Common myeloid progenitor, CD34-positive (primary cell): ENCODE data around the gene SEPHS1.
A peak's percentile ranks its signal among the peaks of the same experiment; 100 is the strongest.
"Not testable (repeated sequence)": the region's sequence is repeated elsewhere in the genome, so short reads cannot be mapped to it uniquely, and the experiment has no call there.

Experiments
- CTCF ChIA-PET: fragments of 350-600 bp; sonication (Branson Sonifier 250); formaldehyde crosslinking; loops from one replicate; lab custom pipeline; 2021; ENCODE audit warnings: antibody characterized with exemption; lab: Charles Lee
- POLR2A ChIA-PET: fragments of 350-600 bp; sonication (Branson Sonifier 250); formaldehyde crosslinking; loops from one replicate; lab custom pipeline; 2021; ENCODE audit warnings: antibody characterized with exemption; lab: Charles Lee
- DNase-seq, 3 donors: peaks; one replicate each; pipeline versions ENCODE4 v3.0.0 to v3.0.0-alpha.2; 2013
- H3K27ac ChIP-seq, 2 experiments: 1 replicate in 1 of 2; 2 replicates in 1 of 2; pipeline ENCODE4 v1.7.0; 2013; ENCODE audit warnings: inconsistent platforms in 2 of 2, low read length in 2 of 2, mild to moderate bottlenecking in 2 of 2, low read depth in 1 of 2, moderate library complexity in 1 of 2; ENCODE audit not compliant: severe bottlenecking in 2 of 2, insufficient read depth in 1 of 2, poor library complexity in 1 of 2
- H3K27me3 ChIP-seq, 5 experiments: replicated peaks in 2 of 5; 1 replicate in 3 of 5; 2 replicates in 2 of 5; pipeline versions ENCODE4 v1.6.1 to v1.7.0; 2013; ENCODE audit warnings: low read length in 4 of 5, mild to moderate bottlenecking in 2 of 5, moderate library complexity in 2 of 5, inconsistent platforms in 1 of 5; ENCODE audit not compliant: insufficient read depth in 5 of 5, control insufficient read depth in 4 of 5
- H3K36me3 ChIP-seq, 4 experiments: 1 replicate in 2 of 4; 2 replicates in 2 of 4; pipeline versions ENCODE4 v1.6.1 to v1.7.0; 2013; ENCODE audit warnings: low read length in 3 of 4, control low read depth in 1 of 4, mild to moderate bottlenecking in 1 of 4; ENCODE audit not compliant: control insufficient read depth in 4 of 4, insufficient read depth in 4 of 4
- H3K4me1 ChIP-seq, 4 experiments: 1 replicate in 3 of 4; 2 replicates in 1 of 4; pipeline versions ENCODE4 v1.6.1 to v1.7.1; 2013; ENCODE audit warnings: low read length in 3 of 4, mild to moderate bottlenecking in 3 of 4, control low read depth in 1 of 4, inconsistent platforms in 1 of 4, moderate library complexity in 1 of 4; ENCODE audit not compliant: control insufficient read depth in 4 of 4, insufficient read depth in 4 of 4; ENCODE audit errors: control extremely low read depth in 1 of 4
- H3K4me3 ChIP-seq, 7 experiments: 1 replicate in 4 of 7; 2 replicates in 3 of 7; pipeline versions ENCODE4 v1.5.1 to v1.7.0; 2013; ENCODE audit warnings: mild to moderate bottlenecking in 7 of 7, low read length in 6 of 7, moderate library complexity in 6 of 7, inconsistent platforms in 2 of 7, low read depth in 2 of 7, control low read depth in 1 of 7; ENCODE audit not compliant: insufficient read depth in 4 of 7, control insufficient read depth in 1 of 7; ENCODE audit errors: extremely low read depth in 1 of 7
- H3K9me3 ChIP-seq, 5 experiments: 1 replicate in 4 of 5; 2 replicates in 1 of 5; pipeline versions ENCODE4 v1.6.1 to v1.7.1; 2013; ENCODE audit warnings: low read length in 4 of 5, mild to moderate bottlenecking in 2 of 5, inconsistent platforms in 1 of 5, low read depth in 1 of 5, moderate library complexity in 1 of 5; ENCODE audit not compliant: control insufficient read depth in 4 of 5, insufficient read depth in 2 of 5; ENCODE audit errors: control extremely low read depth in 1 of 5
- WGBS: methylation state at CpG from one replicate; pipeline ENCODE4 v1.1.5; 2013; ENCODE audit not compliant: insufficient coverage; 5-methylcytosine and 5-hydroxymethylcytosine counted together

SEPHS1 gene

DNA sequence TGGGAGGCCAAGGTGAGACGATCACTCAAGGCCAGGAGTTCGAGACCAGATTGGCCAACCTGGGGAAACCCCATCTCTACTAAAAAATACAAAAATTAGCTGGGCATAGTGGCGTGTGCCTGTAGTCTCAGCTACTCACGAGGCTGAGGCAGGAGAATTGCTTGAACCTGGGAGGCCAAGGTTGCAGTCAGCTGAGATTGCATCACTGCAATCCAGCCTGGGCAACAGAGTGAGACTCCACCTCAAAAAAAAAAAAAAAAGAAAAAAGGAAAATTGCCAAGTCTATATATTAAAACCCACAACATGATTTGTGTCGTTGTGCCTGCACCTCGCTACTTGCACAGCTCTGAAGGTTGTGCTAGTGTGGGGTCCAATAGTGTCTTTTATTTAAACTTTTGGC lies 65.7 kb downstream of the SEPHS1 start:
- H3K4me1 ChIP-seq, H3K4me3 ChIP-seq, POLR2A ChIA-PET, CTCF ChIA-PET, H3K9me3 ChIP-seq, H3K27me3 ChIP-seq, DNase-seq, H3K27ac ChIP-seq: not testable (repeated sequence)
- H3K36me3 ChIP-seq = peaks cover 0 to 23% (median 4%) of the 10 kb centered on the region in 4 experiments
- no CpG with 5 or more reads among the region's 6 CpGs for WGBS

- Histone ChIP-seq H3K36me3 (peaks cover 0 to 15% (median 2%) of the 10 kb centered on the region in 4 experiments), H3K9me3 (no peaks in the 10 kb centered on the region), H3K4me1 (no peaks in the 10 kb centered on the region), H3K27me3 (no peaks in the 10 kb centered on the region), H3K4me3 (no peak overlapping the region), H3K27ac (no peak overlapping the region)
- DNase-seq = peak in 2 of 3 donors; percentile 10 to 23
- ChIA-PET CTCF (interaction anchor here (1.2 to 1.4 kb wide), 2 partner anchors 45 to 115 kb away, joined by 3 to 4 read pairs; no protein-coding TSS in a partner anchor), POLR2A (no interaction called here)
- no CpG with 5 or more reads among the region's 4 CpGs for whole genome bisulfite sequencing
Observed at GRCh38 chr10:13276749-13277365, 71.2 kb downstream of the SEPHS1 start.

- 100% methylated on average over 7 of the region's 11 CpGs for WGBS
- H3K27me3 ChIP-seq, DNase-seq, CTCF ChIA-PET, H3K4me1 ChIP-seq, H3K27ac ChIP-seq, POLR2A ChIA-PET, H3K4me3 ChIP-seq, H3K9me3 ChIP-seq: not testable (repeated sequence)
- peaks cover 0 to 14% (median 1%) of the 10 kb centered on the region in 4 experiments for H3K36me3 ChIP-seq
Observed at GRCh38 chr10:13276146-13276545, 71.9 kb downstream of the SEPHS1 start.

- peak in 1 of 3 donors; percentile 10 for DNase-seq
- no peak overlapping the region for H3K27ac ChIP-seq
- ChIA-PET POLR2A (no interaction called here), CTCF (interaction anchor here (0.6 to 2.1 kb wide), 3 partner anchors 10 to 1471 kb away, joined by 3 to 12 read pairs (median 3); partner anchors contain the start of gene PHYH)
- H3K36me3 ChIP-seq = no peaks in the 10 kb centered on the region
- no peaks in the 10 kb centered on the region for H3K4me1 ChIP-seq
- WGBS = 98% methylated on average over 12 of the region's 12 CpGs
- no peaks in the 10 kb centered on the region for H3K27me3 ChIP-seq
- H3K4me3 ChIP-seq = no peak overlapping the region
- no peaks in the 10 kb centered on the region for H3K9me3 ChIP-seq
Observed at GRCh38 chr10:13272164-13272571, 75.9 kb downstream of the SEPHS1 start.

GRCh38 chr10:13271552-13272163 lies 76.4 kb downstream of the SEPHS1 start:
- Histone ChIP-seq H3K9me3 (no peaks in the 10 kb centered on the region), H3K4me3 (no peak overlapping the region), H3K27ac (no peak overlapping the region), H3K36me3 (no peaks in the 10 kb centered on the region), H3K4me1 (no peaks in the 10 kb centered on the region), H3K27me3 (no peaks in the 10 kb centered on the region)
- peak; percentile 16 to 34 (median 30) for DNase-seq
- ChIA-PET POLR2A (no interaction called here), CTCF (interaction anchor here (0.6 to 2.1 kb wide), 3 partner anchors 10 to 1471 kb away, joined by 3 to 12 read pairs (median 3); partner anchors contain the start of gene PHYH)
- 89% methylated on average over 4 of the region's 14 CpGs for WGBS

DNA sequence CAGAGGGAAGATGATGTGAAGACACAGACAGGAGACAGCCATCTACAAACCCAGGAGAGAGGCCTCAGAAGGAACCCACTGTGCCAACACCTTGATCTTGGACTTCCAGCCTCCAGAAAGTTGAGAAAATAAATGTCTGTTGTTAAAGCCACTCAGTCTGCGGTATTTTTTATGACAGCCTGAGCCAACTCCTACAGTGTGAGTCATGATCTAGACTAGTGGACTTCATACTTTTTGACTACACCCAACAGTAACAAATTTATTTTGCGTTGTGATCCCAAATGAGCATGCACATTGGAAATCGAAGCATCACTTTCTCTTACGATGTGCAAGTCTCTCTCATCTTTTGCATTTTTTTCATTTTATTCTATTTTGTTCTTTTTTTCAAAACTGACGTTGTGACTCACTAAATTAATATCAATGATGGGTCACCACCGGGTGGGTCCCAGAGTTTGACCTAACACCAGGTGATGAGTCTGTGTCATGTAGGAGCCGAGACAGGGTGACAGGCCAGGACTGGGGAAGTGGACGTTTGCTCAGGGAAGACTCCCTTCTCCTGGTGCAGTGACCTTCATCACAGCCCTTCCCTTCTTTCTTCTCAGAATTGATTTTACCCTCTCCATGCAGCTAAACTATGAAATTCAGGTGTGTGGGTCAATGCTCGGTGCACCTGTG lies 77.1 kb downstream of the SEPHS1 start:
- POLR2A ChIA-PET = no interaction called here
- no peaks in the 10 kb centered on the region for H3K9me3 ChIP-seq
- WGBS = 96% methylated on average over 5 of the region's 9 CpGs
- no peak overlapping the region for H3K4me3 ChIP-seq
- no peaks in the 10 kb centered on the region for H3K36me3 ChIP-seq
- CTCF ChIA-PET = interaction anchor here (2.1 kb wide), 1 partner anchor 31 kb away, joined by 12 read pairs; the partner anchor contains the start of gene PHYH
- no peak for DNase-seq
- no peaks in the 10 kb centered on the region for H3K27me3 ChIP-seq
- H3K27ac ChIP-seq = no peak overlapping the region
- no peaks in the 10 kb centered on the region for H3K4me1 ChIP-seq

DNA sequence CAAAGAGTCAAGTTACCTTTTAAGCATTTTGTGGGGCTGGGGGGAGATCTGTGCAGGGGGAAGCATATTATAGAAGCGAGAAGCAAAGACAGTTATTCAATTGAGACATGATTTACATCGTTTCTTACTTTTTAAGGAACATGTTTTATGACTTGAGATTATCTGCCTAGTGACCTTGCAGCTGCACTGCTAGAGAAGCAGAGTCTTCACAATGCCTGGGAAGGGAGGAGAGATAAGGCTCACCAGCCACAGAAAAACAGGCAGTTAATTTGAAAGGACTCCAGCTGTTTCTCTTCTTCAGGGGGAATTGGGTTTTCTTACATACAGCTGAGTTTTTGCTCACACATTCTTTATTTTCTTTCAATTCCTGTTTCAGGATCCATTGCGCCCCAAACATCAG lies 79.3 kb downstream of the SEPHS1 start:
- DNase-seq = peak; percentile 38 to 81 (median 70)
- POLR2A ChIA-PET = no interaction called here

More for the DNA sequence above, 79.3 kb downstream of the SEPHS1 start:
- 50% methylated on average over 1 of the region's 3 CpGs for WGBS
- no peak overlapping the region for H3K27ac ChIP-seq
- H3K27me3 ChIP-seq = no peaks in the 10 kb centered on the region
- CTCF ChIA-PET = interaction anchor here (0.7 kb wide), 1 partner anchor 339 kb away, joined by 3 read pairs; no protein-coding TSS in a partner anchor
- H3K4me3 ChIP-seq = no peak overlapping the region
- no peaks in the 10 kb centered on the region for H3K4me1 ChIP-seq
- H3K9me3 ChIP-seq = no peaks in the 10 kb centered on the region
- H3K36me3 ChIP-seq = no peaks in the 10 kb centered on the region
